Umbilical cord (tissue), 2 donors: ENCODE data around the gene CAMKK1. TPM values are rescaled to one million over a fixed set of nuclear protein-coding genes. Genes with fewer than 3 reads are reported as not detected.

ENCODE experiments used
- DNase-seq: peaks from one replicate; pipeline ENCODE4 v3.0.0-alpha.2; 2015; ENCODE audit warnings: low spot score
- total RNA-seq: library from RNA; depleted of rRNA; stranded (reverse); fragments of >200 nt; gene quantifications from one replicate; pipeline ENCODE4 v1.2.3, GENCODE V29; 2014; ENCODE audit warnings: low replicate concordance; ENCODE audit not compliant: insufficient read depth

Gene CAMKK1
- total RNA-seq, 1 donor from 2014 or later: 19.3 TPM

- no peak for DNase-seq
Observed at GRCh38 chr17:3812771-3813170, 80.1 kb downstream of the CAMKK1 start.

- no peak for DNase-seq
Observed at GRCh38 chr17:3812284-3812683, 80.6 kb downstream of the CAMKK1 start.

Other genes with a start within 250 kb of the CAMKK1 start
- gene TAX1BP3, start 224.5 kb downstream of the CAMKK1 start, total RNA-seq: 59.0 TPM
- 15.6 TPM for gene EMC6, start 224.2 kb downstream of the CAMKK1 start, total RNA-seq
- gene P2RX5, start 196.9 kb downstream of the CAMKK1 start, total RNA-seq: 0.24 TPM
- 0.48 TPM for gene HASPIN, start 169.2 kb downstream of the CAMKK1 start, total RNA-seq
- 0.48 TPM for gene ITGAE, start 91.9 kb downstream of the CAMKK1 start, total RNA-seq
- gene NCBP3, start 46.8 kb downstream of the CAMKK1 start, total RNA-seq: 20.7 TPM
- 44.5 TPM for gene P2RX1, start 23.4 kb upstream of the CAMKK1 start, total RNA-seq
- gene ATP2A3, start 71.4 kb upstream of the CAMKK1 start, total RNA-seq: 20.9 TPM
- 29.4 TPM for gene ZZEF1, start 250.0 kb upstream of the CAMKK1 start, total RNA-seq